Stimulated activated CD4-positive, alpha-beta T cell treated with anti-CD3 and anti-CD28 coated beads, Interleukin-15, amount 100 ng/mL, for 24 hours (primary cell): ENCODE data around the gene ZEB2.

Experiments used
- DNase-seq: peaks from one replicate; pipeline ENCODE4 v3.0.0-alpha.2; 2020

The ZEB2 gene

GRCh38 chr2:144468823-144469595, 50.9 kb downstream of the ZEB2 start:
- no peak for DNase-seq

GRCh38 chr2:144467502-144468137, 52.3 kb downstream of the ZEB2 start:
- no peak for DNase-seq

- DNase-seq, result no peak
These were observed 53.3 kb downstream of the ZEB2 start for GRCh38 chr2:144466637-144467036.

GRCh38 chr2:144465749-144466148, 54.2 kb downstream of the ZEB2 start:
- DNase-seq, result no peak

GRCh38 chr2:144464730-144465129, 55.2 kb downstream of the ZEB2 start:
- DNase-seq, result no peak

GRCh38 chr2:144463266-144463665, 56.7 kb downstream of the ZEB2 start:
- DNase-seq, result no peak

GRCh38 chr2:144462266-144462665, 57.7 kb downstream of the ZEB2 start:
- no peak for DNase-seq

- no peak for DNase-seq
These were observed 58.6 kb downstream of the ZEB2 start for GRCh38 chr2:144461308-144461766.

- no peak for DNase-seq
These were observed 59.1 kb downstream of the ZEB2 start for GRCh38 chr2:144460727-144461307.

GRCh38 chr2:144459937-144460336, 60.0 kb downstream of the ZEB2 start:
- DNase-seq, result no peak

GRCh38 chr2:144459286-144459685, 60.6 kb downstream of the ZEB2 start:
- DNase-seq, result no peak

GRCh38 chr2:144458541-144458940, 61.4 kb downstream of the ZEB2 start:
- no peak for DNase-seq

GRCh38 chr2:144456680-144457079, 63.2 kb downstream of the ZEB2 start:
- peak; percentile 7 for DNase-seq

GRCh38 chr2:144455987-144456386, 63.9 kb downstream of the ZEB2 start:
- DNase-seq, result no peak

- peak; percentile 14 for DNase-seq
These were observed 65.2 kb downstream of the ZEB2 start for GRCh38 chr2:144454466-144455287.

- DNase-seq, result no peak
These were observed 66.3 kb downstream of the ZEB2 start for GRCh38 chr2:144453486-144454158.

GRCh38 chr2:144452989-144453336, 67.0 kb downstream of the ZEB2 start:
- DNase-seq, result no peak

GRCh38 chr2:144452169-144452988, 67.5 kb downstream of the ZEB2 start:
- DNase-seq, result no peak

GRCh38 chr2:144451443-144451842, 68.5 kb downstream of the ZEB2 start:
- no peak for DNase-seq

- no peak for DNase-seq
These were observed 70.9 kb downstream of the ZEB2 start for GRCh38 chr2:144449028-144449406.

- no peak for DNase-seq
These were observed 71.4 kb downstream of the ZEB2 start for GRCh38 chr2:144448389-144449027.
